ES-I3 (cell line): ENCODE data around the gene FSTL4.

Experiments used
- H3K36me3 ChIP-seq: 2 replicates; pipeline ENCODE4 v1.6.1; 2013; ENCODE audit warnings: mild to moderate bottlenecking, low read length, control low read depth, moderate library complexity; ENCODE audit not compliant: insufficient read depth
- H3K4me1 ChIP-seq: 2 replicates; pipeline ENCODE4 v1.6.1; 2013; ENCODE audit warnings: mild to moderate bottlenecking, control low read depth, low read length; ENCODE audit not compliant: insufficient read depth
- H3K9ac ChIP-seq: 2 replicates; pipeline ENCODE4 v1.6.1; 2013; ENCODE audit warnings: low read depth, mild to moderate bottlenecking, low read length, moderate library complexity
- H3K9me3 ChIP-seq: 2 replicates; pipeline ENCODE4 v1.6.1; 2013; ENCODE audit warnings: mild to moderate bottlenecking, low read length, moderate library complexity; ENCODE audit not compliant: control insufficient read depth, insufficient read depth

FSTL4 gene

DNA sequence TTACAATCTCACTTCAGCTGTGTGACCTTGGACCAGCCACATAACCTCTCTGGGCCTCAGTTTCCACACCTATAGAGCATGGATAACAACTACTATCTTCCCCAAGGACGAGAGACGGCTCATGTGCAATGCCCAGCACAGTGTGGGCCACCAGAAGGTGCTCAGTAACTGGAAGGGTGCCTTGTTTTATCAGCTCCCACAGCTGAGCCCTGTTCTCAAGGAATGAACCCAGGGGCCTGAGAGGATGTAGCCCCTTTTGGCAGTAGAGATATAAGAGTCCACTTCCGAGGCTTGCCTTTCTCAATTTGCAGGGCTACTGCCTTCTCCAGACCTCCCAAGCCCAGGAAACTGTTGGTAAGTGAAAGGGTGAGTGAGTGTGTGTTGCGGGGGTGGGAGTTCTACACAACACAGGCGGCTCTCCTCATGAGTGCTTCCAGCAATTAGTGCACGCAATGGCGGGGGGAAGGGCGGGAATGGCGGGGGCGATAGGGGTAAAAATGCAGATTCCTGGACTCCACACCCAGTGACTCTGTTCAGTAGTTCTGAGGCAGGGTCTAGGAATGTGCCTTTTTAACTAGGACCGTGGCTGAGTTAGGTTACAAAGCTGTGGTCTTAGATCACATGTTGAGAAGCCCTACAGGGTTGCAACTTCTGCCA is 185.1 kb downstream of the FSTL4 start:
- Histone ChIP-seq H3K9ac (no peak overlapping the region), H3K36me3 (no peaks in the 10 kb centered on the region), H3K4me1 (peaks cover 32% of the 10 kb centered on the region), H3K9me3 (no peaks in the 10 kb centered on the region)

- Histone ChIP-seq H3K36me3 (no peaks in the 10 kb centered on the region), H3K9me3 (no peaks in the 10 kb centered on the region), H3K4me1 (peaks cover 32% of the 10 kb centered on the region), H3K9ac (no peak overlapping the region)
Measured at GRCh38 chr5:133426264-133426663, 186.1 kb downstream of the FSTL4 start.

- no peak overlapping the region for H3K9ac ChIP-seq
Measured at GRCh38 chr5:133425764-133426163, 186.6 kb downstream of the FSTL4 start.

GRCh38 chr5:133425222-133425621 is 187.1 kb downstream of the FSTL4 start:
- no peak overlapping the region for H3K9ac ChIP-seq
- H3K9me3 ChIP-seq, result no peaks in the 10 kb centered on the region
- H3K36me3 ChIP-seq, result no peaks in the 10 kb centered on the region
- H3K4me1 ChIP-seq, result peaks cover 32% of the 10 kb centered on the region

More at GRCh38 chr5:133425764-133426163, 186.6 kb downstream of the FSTL4 start:
- Histone ChIP-seq H3K9me3 (no peaks in the 10 kb centered on the region), H3K4me1 (peaks cover 32% of the 10 kb centered on the region), H3K36me3 (no peaks in the 10 kb centered on the region)

GRCh38 chr5:133423618-133424282 is 188.6 kb downstream of the FSTL4 start:
- Histone ChIP-seq H3K9me3 (no peaks in the 10 kb centered on the region), H3K9ac (no peak overlapping the region)

GRCh38 chr5:133423011-133423617 is 189.2 kb downstream of the FSTL4 start:
- no peaks in the 10 kb centered on the region for H3K36me3 ChIP-seq
- H3K9me3 ChIP-seq, result no peaks in the 10 kb centered on the region
- H3K4me1 ChIP-seq, result peaks cover 30% of the 10 kb centered on the region
- H3K9ac ChIP-seq, result no peak overlapping the region

More at GRCh38 chr5:133423618-133424282, 188.6 kb downstream of the FSTL4 start:
- peaks cover 32% of the 10 kb centered on the region for H3K4me1 ChIP-seq
- H3K36me3 ChIP-seq, result no peaks in the 10 kb centered on the region

DNA sequence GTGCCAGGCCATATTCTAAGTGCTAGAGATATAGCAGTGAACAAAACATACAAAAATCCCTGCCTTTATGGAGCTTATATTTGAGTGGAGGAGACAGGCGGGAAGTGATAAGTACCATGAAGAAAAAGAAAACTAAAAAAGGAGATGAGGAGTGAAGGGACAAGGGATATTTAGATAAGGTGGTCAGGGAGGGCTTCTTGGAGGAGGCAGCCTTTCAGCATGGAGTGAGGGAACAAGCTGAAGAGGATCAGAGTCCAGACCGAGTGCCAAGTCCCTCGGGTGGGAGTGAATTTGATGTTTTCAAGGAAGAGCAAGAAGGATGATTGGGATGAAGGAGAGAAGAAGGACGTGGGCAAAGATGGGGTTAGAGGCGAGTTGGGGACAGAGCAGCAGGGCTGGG is 190.5 kb downstream of the FSTL4 start:
- Histone ChIP-seq H3K4me1 (peaks cover 17% of the 10 kb centered on the region), H3K36me3 (no peaks in the 10 kb centered on the region), H3K9ac (no peak overlapping the region), H3K9me3 (no peaks in the 10 kb centered on the region)

GRCh38 chr5:133421394-133421793 is 190.9 kb downstream of the FSTL4 start:
- no peaks in the 10 kb centered on the region for H3K9me3 ChIP-seq
- no peaks in the 10 kb centered on the region for H3K36me3 ChIP-seq
- no peak overlapping the region for H3K9ac ChIP-seq
- H3K4me1 ChIP-seq, result peaks cover 13% of the 10 kb centered on the region

DNA sequence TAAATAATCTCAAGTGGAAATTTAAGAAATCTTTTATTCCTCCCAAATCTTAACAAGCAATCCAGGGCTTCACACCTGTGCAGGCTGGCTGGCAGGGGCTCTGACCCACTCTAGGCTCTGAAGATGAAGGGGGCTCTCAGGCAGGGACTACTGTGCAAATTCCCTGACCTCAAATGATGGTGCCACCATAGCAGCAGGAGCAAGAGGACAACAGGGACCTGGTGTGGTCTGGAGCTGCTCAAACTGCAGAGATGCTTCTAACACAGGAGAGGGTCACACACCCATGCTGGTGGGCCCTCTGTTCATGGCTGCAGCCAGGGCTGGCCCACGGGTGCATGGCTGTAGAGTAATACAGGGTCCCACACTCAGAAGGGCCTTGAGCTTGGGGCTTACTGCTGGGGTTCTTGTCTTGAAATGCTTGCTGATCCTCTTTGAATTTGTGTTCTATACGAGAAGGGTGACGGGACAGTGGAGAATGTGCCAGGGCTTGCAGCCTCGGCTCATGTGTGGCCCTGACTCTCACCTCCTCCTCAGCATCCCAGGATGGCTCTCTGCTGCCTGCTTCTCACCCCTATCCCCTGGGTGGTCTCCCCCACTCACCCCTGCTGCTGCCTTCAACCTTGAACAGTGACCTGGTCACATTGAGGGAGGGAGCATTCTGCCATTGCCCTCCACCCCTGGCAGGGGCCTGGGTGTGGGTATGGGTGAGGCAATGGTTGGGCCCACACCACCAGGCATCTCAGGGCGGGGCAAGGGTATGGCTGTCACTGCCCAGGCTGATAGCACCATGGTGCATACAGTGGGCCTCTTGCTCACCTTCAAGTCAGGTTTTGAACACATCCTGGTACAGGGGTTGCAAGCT is 191.7 kb downstream of the FSTL4 start:
- Histone ChIP-seq H3K9me3 (no peaks in the 10 kb centered on the region), H3K9ac (no peak overlapping the region), H3K36me3 (no peaks in the 10 kb centered on the region), H3K4me1 (peaks cover 5% of the 10 kb centered on the region; the same call in 1 of the 2 replicates)

- Histone ChIP-seq H3K4me1 (no peaks in the 10 kb centered on the region), H3K36me3 (no peaks in the 10 kb centered on the region)
Measured at GRCh38 chr5:133415906-133416305, 196.4 kb downstream of the FSTL4 start.

GRCh38 chr5:133415506-133415905 is 196.8 kb downstream of the FSTL4 start:
- H3K9me3 ChIP-seq, result no peaks in the 10 kb centered on the region
- H3K36me3 ChIP-seq, result no peaks in the 10 kb centered on the region
- H3K4me1 ChIP-seq, result no peaks in the 10 kb centered on the region
- no peak overlapping the region for H3K9ac ChIP-seq

More at GRCh38 chr5:133415906-133416305, 196.4 kb downstream of the FSTL4 start:
- no peak overlapping the region for H3K9ac ChIP-seq
- no peaks in the 10 kb centered on the region for H3K9me3 ChIP-seq

DNA sequence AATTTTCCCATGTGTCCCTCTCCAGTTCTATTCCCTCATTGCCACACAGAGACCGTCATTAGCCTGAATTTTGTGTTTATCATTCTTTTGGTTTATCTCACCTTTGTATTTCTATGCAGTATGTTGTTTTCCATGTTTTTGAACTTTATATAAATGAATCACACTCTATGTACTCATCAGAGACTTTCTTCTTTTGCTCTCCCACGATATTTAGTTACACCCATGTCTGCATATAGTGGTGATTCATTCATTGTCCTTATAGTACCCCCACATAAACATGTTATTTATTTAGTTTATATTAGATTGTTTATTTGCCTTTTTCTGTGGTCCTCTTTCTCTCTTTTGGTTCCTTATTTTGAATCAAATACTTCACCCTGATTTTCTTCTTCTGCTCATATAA is 199.7 kb downstream of the FSTL4 start:
- Histone ChIP-seq H3K9me3 (no peaks in the 10 kb centered on the region), H3K36me3 (no peaks in the 10 kb centered on the region), H3K4me1 (no peaks in the 10 kb centered on the region), H3K9ac (no peak overlapping the region)

DNA sequence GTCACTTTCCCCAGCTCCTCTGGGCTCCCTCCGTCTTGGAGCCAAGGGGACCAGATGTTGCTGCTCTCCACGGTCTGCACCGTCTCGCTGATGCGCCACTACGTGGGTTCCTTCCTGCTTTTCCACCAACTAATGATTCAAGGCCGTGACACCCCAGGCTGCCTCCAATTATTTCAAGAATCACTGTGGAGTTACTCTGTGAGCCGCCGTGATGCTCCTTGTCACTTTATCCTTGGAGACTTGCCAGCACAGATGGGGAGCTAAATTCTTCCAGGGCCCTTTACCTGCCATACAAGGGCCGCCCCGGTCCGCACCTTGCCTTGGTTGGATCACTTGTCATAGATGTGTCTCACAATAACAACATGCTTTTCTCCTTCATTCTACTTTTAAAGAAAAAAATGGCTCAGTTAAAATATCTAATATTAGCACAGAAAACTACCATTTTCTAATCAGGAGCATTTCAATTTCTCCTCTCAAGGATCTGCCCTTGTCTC is 202.0 kb downstream of the FSTL4 start:
- no peaks in the 10 kb centered on the region for H3K9me3 ChIP-seq
- no peak overlapping the region for H3K9ac ChIP-seq
- H3K36me3 ChIP-seq, result no peaks in the 10 kb centered on the region
- no peaks in the 10 kb centered on the region for H3K4me1 ChIP-seq

DNA sequence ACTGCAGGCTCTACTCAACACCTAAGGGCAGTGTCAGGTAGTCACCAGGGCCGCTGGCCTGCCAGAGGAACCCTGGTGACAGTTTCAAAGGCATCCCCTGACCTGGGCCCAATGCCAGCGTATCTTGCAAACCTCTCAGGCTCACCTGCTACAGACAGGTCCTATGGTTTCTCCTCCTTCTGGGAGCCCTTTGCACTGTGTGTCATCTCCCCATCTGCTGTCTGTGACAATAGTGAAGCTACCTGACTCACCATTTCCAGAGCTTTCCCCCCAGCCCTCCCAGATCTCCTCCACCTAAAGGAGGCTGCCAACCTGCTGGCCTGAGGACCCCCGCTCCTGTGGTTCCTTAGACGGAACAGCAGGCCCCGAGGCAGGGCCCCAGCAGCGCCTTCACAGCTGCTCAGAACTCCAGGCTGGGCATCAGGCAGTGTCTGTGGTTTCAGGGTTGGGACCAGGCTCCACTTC is 203.1 kb downstream of the FSTL4 start:
- Histone ChIP-seq H3K36me3 (no peaks in the 10 kb centered on the region), H3K9ac (no peak overlapping the region), H3K4me1 (no peaks in the 10 kb centered on the region), H3K9me3 (no peaks in the 10 kb centered on the region)
